SK-N-SH (cell line): ENCODE data around the gene VPS13C. TPM values are rescaled to one million over a fixed set of nuclear protein-coding genes. Genes with fewer than 3 reads are reported as not detected.
A peak's percentile ranks its signal among the peaks of the same experiment; 100 is the strongest.

Source experiments
- CTCF ChIA-PET: fragments of 300-600, 350-600 bp; formaldehyde crosslinking; extraction: SDS; loops from one replicate; lab custom pipeline; 2021; lab: Yijun Ruan, JAX
- POLR2A ChIA-PET: fragments of 350-600 bp; sonication (Branson Sonifier 250); formaldehyde crosslinking; extraction: SDS; loops from one replicate; lab custom pipeline; 2020; ENCODE audit warnings: antibody characterized with exemption, inconsistent platforms; lab: Yijun Ruan, JAX
- DNase-seq: peaks from one replicate; pipeline ENCODE4 v3.0.0; 2012
- H2AFZ ChIP-seq: fragments of 200-600 bp; sonication (generic); 2 replicates; pipeline ENCODE4 v1.8.1; 2016; ENCODE audit warnings: antibody characterized with exemption, mild to moderate bottlenecking, low read depth
- H3F3A ChIP-seq: fragments of 200-600 bp; sonication (generic); replicated peaks from 2 replicates; pipeline ENCODE3; 2016; ENCODE audit warnings: antibody characterized with exemption, mild to moderate bottlenecking; ENCODE audit not compliant: insufficient read depth
- H3K27ac ChIP-seq, 2 experiments: fragments of 200-500 bp in 1 of 2; fragments of 200-600 bp in 1 of 2; sonication (Bioruptor generic) in 1 of 2; sonication (generic), shearing (Covaris generic) in 1 of 2; 2 replicates each; pipeline versions ENCODE4 v1.5.1 to v1.6.1; 2014 to 2016; ENCODE audit warnings: low read depth in 2 of 2, inconsistent platforms in 1 of 2, low read length in 1 of 2, mild to moderate bottlenecking in 1 of 2, mixed read lengths in 1 of 2
- H3K27me3 ChIP-seq: fragments of 200-600 bp; sonication (generic), shearing (Covaris generic); 2 replicates; pipeline ENCODE4 v1.6.1; 2016; ENCODE audit warnings: mixed run types; ENCODE audit not compliant: insufficient read depth
- H3K36me3 ChIP-seq, 2 experiments: fragments of 200-500 bp in 1 of 2; fragments of 200-600 bp in 1 of 2; sonication (Bioruptor generic) in 1 of 2; sonication (generic) in 1 of 2; replicated peaks in 1 of 2; 2 replicates each; pipeline versions ENCODE3 to v1.5.1; 2014 to 2016; ENCODE audit warnings: low read length in 1 of 2, mild to moderate bottlenecking in 1 of 2; ENCODE audit not compliant: insufficient read depth in 2 of 2, control insufficient read depth in 1 of 2
- H3K4me1 ChIP-seq, 2 experiments: fragments of 200-500 bp in 1 of 2; fragments of 200-600 bp in 1 of 2; sonication (Bioruptor generic) in 1 of 2; sonication (generic), shearing (Covaris generic) in 1 of 2; 2 replicates each; pipeline versions ENCODE4 v1.5.1 to v1.6.1; 2014 to 2016; ENCODE audit warnings: low read depth in 1 of 2, low read length in 1 of 2, mixed run types in 1 of 2; ENCODE audit not compliant: insufficient read depth in 2 of 2, control insufficient read depth in 1 of 2
- H3K4me2 ChIP-seq: fragments of 200-600 bp; sonication (generic), shearing (Covaris generic); 2 replicates; pipeline ENCODE4 v1.6.1; 2017; ENCODE audit warnings: mixed run types
- H3K4me3 ChIP-seq, 2 experiments: fragments of 200-500 bp in 1 of 2; fragments of 200-600 bp in 1 of 2; sonication (Bioruptor generic) in 1 of 2; sonication (generic), shearing (Covaris generic) in 1 of 2; 2 replicates each; pipeline versions ENCODE4 v1.5.1 to v1.8.1; 2014 to 2016; ENCODE audit warnings: low read depth in 2 of 2, inconsistent platforms in 1 of 2, low read length in 1 of 2, mild to moderate bottlenecking in 1 of 2, mixed read lengths in 1 of 2, moderate library complexity in 1 of 2
- H3K79me2 ChIP-seq: fragments of 200-600 bp; sonication (generic); 2 replicates; pipeline ENCODE4 v1.8.1; 2017; ENCODE audit warnings: mild to moderate bottlenecking; ENCODE audit not compliant: insufficient read depth
- H3K9ac ChIP-seq: fragments of 200-600 bp; sonication (generic); 2 replicates; pipeline ENCODE4 v1.6.1; 2017; ENCODE audit warnings: mixed run types
- H3K9me2 ChIP-seq: fragments of 200-600 bp; sonication (generic); 2 replicates; pipeline ENCODE4 v1.6.1; 2017; ENCODE audit warnings: mixed run types
- H3K9me3 ChIP-seq: fragments of 200-600 bp; sonication (generic); 2 replicates; pipeline ENCODE4 v1.6.1; 2017; ENCODE audit warnings: mixed run types, mild to moderate bottlenecking, moderate library complexity
- H4K20me1 ChIP-seq: fragments of 200-600 bp; sonication (generic); 2 replicates; pipeline ENCODE4 v1.6.1; 2017; ENCODE audit warnings: mild to moderate bottlenecking, mixed run types; ENCODE audit not compliant: insufficient read depth
- CTCF ChIP-seq: fragments of 200-600 bp; sonication (generic); IDR thresholded peaks from 2 replicates; pipeline ENCODE4 v1.6.1; 2017; ENCODE audit warnings: antibody characterized with exemption, mild to moderate bottlenecking, moderate library complexity
- ELF1 ChIP-seq: IDR thresholded peaks from 2 replicates; pipeline ENCODE4 v1.4.0; 2012
- EP300 ChIP-seq, 2 experiments: IDR thresholded peaks; 2 replicates each; pipeline versions ENCODE4 v1.4.0 to v1.6.1; 2012; ENCODE audit warnings: borderline replicate concordance in 1 of 2, low read depth in 1 of 2, low read length in 1 of 2
- FOXJ3 ChIP-seq: sonication (generic); formaldehyde crosslinking; IDR thresholded peaks from 2 replicates; pipeline ENCODE4 v1.5.1; 2020; ENCODE audit warnings: mild to moderate bottlenecking, missing genetic modification reagents
- GATA2 ChIP-seq: sonication (generic); formaldehyde crosslinking; IDR thresholded peaks from 2 replicates; pipeline ENCODE4 v1.5.0; 2020; ENCODE audit warnings: mild to moderate bottlenecking, missing genetic modification reagents
- IRF3 ChIP-seq: fragments of 150-350 bp; IDR thresholded peaks from 2 replicates; pipeline ENCODE4 v1.6.1; 2016; ENCODE audit warnings: mild to moderate bottlenecking, low read depth, low read length
- MAX ChIP-seq: IDR thresholded peaks from 2 replicates; pipeline ENCODE4 v1.4.0; 2012; ENCODE audit warnings: low read depth
- NRF1 ChIP-seq: IDR thresholded peaks from 2 replicates; pipeline ENCODE4 v1.6.1; 2012; ENCODE audit warnings: low read depth, mild to moderate bottlenecking, low read length
- POLR2AphosphoS5 ChIP-seq: IDR thresholded peaks from 2 replicates; pipeline ENCODE4 v1.6.1; 2012; ENCODE audit warnings: low read depth, low read length
- REST ChIP-seq: IDR thresholded peaks from 2 replicates; pipeline ENCODE4 v1.6.1; 2012; ENCODE audit warnings: mild to moderate bottlenecking, low read depth, low read length, moderate library complexity
- RXRA ChIP-seq: IDR thresholded peaks from 2 replicates; pipeline ENCODE4 v1.4.0; 2012; ENCODE audit warnings: low read depth, mild to moderate bottlenecking, borderline replicate concordance
- SIN3A ChIP-seq: IDR thresholded peaks from 2 replicates; pipeline ENCODE4 v1.6.1; 2012; ENCODE audit warnings: low read depth, mild to moderate bottlenecking, low read length, moderate library complexity, borderline replicate concordance
- TAF1 ChIP-seq: IDR thresholded peaks from 2 replicates; pipeline ENCODE4 v1.6.1; 2012; ENCODE audit warnings: low read depth, mild to moderate bottlenecking, low read length, moderate library complexity, borderline replicate concordance
- TCF12 ChIP-seq: IDR thresholded peaks from 2 replicates; pipeline ENCODE4 v1.4.0; 2012
- USF2 ChIP-seq: fragments of 150-350 bp; IDR thresholded peaks from 2 replicates; pipeline ENCODE4 v1.6.1; 2017; ENCODE audit warnings: antibody characterized with exemption, low read length, low read depth, borderline replicate concordance
- WGBS: methylation state at CpG from one replicate; pipeline ENCODE4 v1.1.6; 2017; ENCODE audit warnings: low lambda C conversion rate; 5-methylcytosine and 5-hydroxymethylcytosine counted together
- polyA plus RNA-seq, 3 experiments: library from polyadenylated mRNA; depleted of rRNA; stranded (reverse); fragments of >200 nt; gene quantifications; 2 replicates each; pipeline ENCODE4 v1.2.3, GENCODE V29; 2012

VPS13C gene
- polyA plus RNA-seq, 1 of the 3 experiments (the other 2 are of a cell fraction), result 5.7 TPM

GRCh38 chr15:62068810-62069167 lies 8.5 kb upstream of the VPS13C start:
- H2AFZ ChIP-seq, result peak overlapping the region; percentile 65; the same call in 1 of the 2 replicates
- TF ChIP-seq EP300 (IDR thresholded peaks at IDR 0.05; ENCODE audit: borderline replicate concordance in 1 of 2, low read depth in 1 of 2, low read length in 1 of 2), result no peak
- no peak for TF ChIP-seq CTCF
- TF ChIP-seq FOXJ3, result no peak
- TF ChIP-seq REST, result no peak
- no peak for TF ChIP-seq USF2
- no peak for TF ChIP-seq ELF1
- TF ChIP-seq IRF3, result no peak
- TF ChIP-seq GATA2, result no peak
- no peak for TF ChIP-seq TCF12
- no peak for TF ChIP-seq MAX
- no peak for TF ChIP-seq TAF1
- TF ChIP-seq NRF1, result no peak
- TF ChIP-seq SIN3A, result no peak
- TF ChIP-seq RXRA, result no peak
- no peak for TF ChIP-seq POLR2AphosphoS5
- H3K27ac ChIP-seq, result no peak overlapping the region
- no peaks in the 10 kb centered on the region for H3K9me3 ChIP-seq
- peak overlapping the region; percentile 45; the same call in 1 of the 2 replicates for H3K9ac ChIP-seq
- H4K20me1 ChIP-seq, result no peaks in the 10 kb centered on the region
- no peaks in the 10 kb centered on the region for H3K9me2 ChIP-seq
- peak; percentile 29 for DNase-seq
- no peaks in the 10 kb centered on the region for H3K27me3 ChIP-seq
- ChIA-PET POLR2A (no interaction called here), CTCF (interaction anchor here (0.8 to 1.7 kb wide), 5 partner anchors 8 to 87 kb away, joined by 3 to 8 read pairs (median 4); partner anchors contain the start of gene VPS13C)
- H3K4me2 ChIP-seq, result peak overlapping the region; percentile 52; the same call in 1 of the 2 replicates
- H3F3A ChIP-seq, result peaks cover 10% of the 10 kb centered on the region
- no peaks in the 10 kb centered on the region for H3K79me2 ChIP-seq
- WGBS, result 65% methylated on average over 4 of the region's 4 CpGs
- peak overlapping the region; percentile 52 to 56; a peak in 3 of 4 replicates for H3K4me3 ChIP-seq
- no peaks in the 10 kb centered on the region for H3K36me3 ChIP-seq
- no peaks in the 10 kb centered on the region; a peak in 1 of 4 replicates for H3K4me1 ChIP-seq
